GM18907 (cell line): Measurements from ENCODE around the gene MUC12.
"Not testable (repeated sequence)": the region's sequence is repeated elsewhere in the genome, so short reads cannot be mapped to it uniquely, and the experiment has no call there.

Source experiments
- ATAC-seq: cut with Tn5 transposase; IDR thresholded peaks from one replicate; pipeline ENCODE4 v1.9.1; 2021; ENCODE audit warnings: mild to moderate bottlenecking, moderate library complexity; ENCODE audit not compliant: unreplicated experiment

Gene MUC12

GRCh38 chr7:101058355-101058754 is 89.0 kb downstream of the MUC12 start:
- no peak for ATAC-seq

- ATAC-seq: no peak
These were observed 90.2 kb downstream of the MUC12 start for GRCh38 chr7:101059620-101059942.

GRCh38 chr7:101060992-101061391 is 91.6 kb downstream of the MUC12 start:
- no peak for ATAC-seq

- ATAC-seq: not testable (repeated sequence)
These were observed 94.8 kb downstream of the MUC12 start for GRCh38 chr7:101064176-101064550.

GRCh38 chr7:101065162-101065561 is 95.8 kb downstream of the MUC12 start:
- not testable (repeated sequence) for ATAC-seq

- ATAC-seq: no peak
These were observed 96.9 kb downstream of the MUC12 start for GRCh38 chr7:101066141-101066832.

- no peak for ATAC-seq
These were observed 97.4 kb downstream of the MUC12 start for GRCh38 chr7:101066833-101067177.

GRCh38 chr7:101068401-101068800 is 99.0 kb downstream of the MUC12 start:
- ATAC-seq: no peak
